NCI-H2196 (cell line): ENCODE data around the gene RNF7.
"Not testable (repeated sequence)": the region's sequence is repeated elsewhere in the genome, so short reads cannot be mapped to it uniquely, and the experiment has no call there.

Source experiments
- DNase-seq: peaks from one replicate; lab custom pipeline; 2025; ENCODE audit not compliant: unreplicated experiment; lab: John Stamatoyannopoulos, UW

Gene RNF7

GRCh38 chr3:141777957-141778813, 40.1 kb downstream of the RNF7 start:
- no peak for DNase-seq

- no peak for DNase-seq
These were observed 41.6 kb downstream of the RNF7 start for GRCh38 chr3:141779667-141780066.

GRCh38 chr3:141782386-141782932, 44.4 kb downstream of the RNF7 start:
- DNase-seq = no peak

GRCh38 chr3:141783632-141784031, 45.5 kb downstream of the RNF7 start:
- no peak for DNase-seq

- no peak for DNase-seq
These were observed 46.0 kb downstream of the RNF7 start for GRCh38 chr3:141784096-141784495.

- DNase-seq = no peak
These were observed 46.4 kb downstream of the RNF7 start for GRCh38 chr3:141784531-141784930.

GRCh38 chr3:141788149-141788548, 50.1 kb downstream of the RNF7 start:
- no peak for DNase-seq

GRCh38 chr3:141788750-141789149, 50.7 kb downstream of the RNF7 start:
- not testable (repeated sequence) for DNase-seq

GRCh38 chr3:141789281-141789680, 51.2 kb downstream of the RNF7 start:
- no peak for DNase-seq

GRCh38 chr3:141790171-141790570, 52.1 kb downstream of the RNF7 start:
- DNase-seq = no peak

- no peak for DNase-seq
These were observed 54.4 kb downstream of the RNF7 start for GRCh38 chr3:141792495-141792894.

- DNase-seq = no peak
These were observed 55.6 kb downstream of the RNF7 start for GRCh38 chr3:141793476-141794260.

- no peak for DNase-seq
These were observed 57.2 kb downstream of the RNF7 start for GRCh38 chr3:141795276-141795675.

- DNase-seq = no peak
These were observed 57.6 kb downstream of the RNF7 start for GRCh38 chr3:141795741-141796080.

- no peak for DNase-seq
These were observed 58.2 kb downstream of the RNF7 start for GRCh38 chr3:141796081-141796888.
